Renal pelvis (tissue), 4 donors: ENCODE data around the gene RASD1. TPM values are rescaled to one million over a fixed set of nuclear protein-coding genes. Genes with fewer than 3 reads are reported as not detected.
"Not testable (repeated sequence)": the region's sequence is repeated elsewhere in the genome, so short reads cannot be mapped to it uniquely, and the experiment has no call there.

Experiments used
- DNase-seq: peaks from one replicate; pipeline ENCODE4 v3.0.0-alpha.2; 2013
- polyA plus RNA-seq, 3 donors: library from polyadenylated mRNA; unstranded; fragments of 120-200 nt; gene quantifications; one replicate each; pipeline ENCODE4 v1.2.1, GENCODE V29; 2013; ENCODE audit not compliant: insufficient read length in 3 of 3

Gene RASD1
- polyA plus RNA-seq, 3 donors, result 0.92 to 1.2 (median 0.94) TPM

GRCh38 chr17:17476865-17477467 is 19.2 kb downstream of the RASD1 start, which contains the start of gene MED9:
TSS of gene MED9 (plus strand) at chr17:17477000. CDS start at chr17:17477042, 42 bp downstream.
- DNase-seq, result peak; percentile 91

- no peak for DNase-seq
These were observed 21.9 kb downstream of the RASD1 start for GRCh38 chr17:17474341-17474740.

- no peak for DNase-seq
These were observed 23.8 kb downstream of the RASD1 start for GRCh38 chr17:17472333-17472920.

GRCh38 chr17:17469996-17470395 is 26.2 kb downstream of the RASD1 start:
- no peak for DNase-seq

- DNase-seq, result no peak
These were observed 26.8 kb downstream of the RASD1 start for GRCh38 chr17:17469358-17469757.

GRCh38 chr17:17468217-17469010 is 27.8 kb downstream of the RASD1 start:
- no peak for DNase-seq

- DNase-seq, result no peak
These were observed 28.5 kb downstream of the RASD1 start for GRCh38 chr17:17467720-17468119.

GRCh38 chr17:17467016-17467415 is 29.2 kb downstream of the RASD1 start:
- no peak for DNase-seq

GRCh38 chr17:17466511-17466910 is 29.7 kb downstream of the RASD1 start:
- no peak for DNase-seq

- not testable (repeated sequence) for DNase-seq
These were observed 30.3 kb downstream of the RASD1 start for GRCh38 chr17:17465878-17466277.

GRCh38 chr17:17463821-17464220 is 32.4 kb downstream of the RASD1 start:
- DNase-seq, result no peak

GRCh38 chr17:17462048-17462824 is 34.0 kb downstream of the RASD1 start:
- DNase-seq, result no peak

- DNase-seq, result no peak
These were observed 36.2 kb downstream of the RASD1 start for GRCh38 chr17:17460038-17460437.

GRCh38 chr17:17457680-17458079 is 38.5 kb downstream of the RASD1 start:
- DNase-seq, result no peak

- no peak for DNase-seq
These were observed 39.9 kb downstream of the RASD1 start for GRCh38 chr17:17456251-17456650.

GRCh38 chr17:17455173-17455572 is 41.0 kb downstream of the RASD1 start:
- no peak for DNase-seq

GRCh38 chr17:17454700-17455099 is 41.5 kb downstream of the RASD1 start:
- not testable (repeated sequence) for DNase-seq

GRCh38 chr17:17454276-17454675 is 41.9 kb downstream of the RASD1 start:
- no peak for DNase-seq

GRCh38 chr17:17453088-17453487 is 43.1 kb downstream of the RASD1 start:
- DNase-seq, result no peak

- no peak for DNase-seq
These were observed 47.5 kb downstream of the RASD1 start for GRCh38 chr17:17448723-17449122.

GRCh38 chr17:17448076-17448475 is 48.1 kb downstream of the RASD1 start:
- DNase-seq, result no peak

GRCh38 chr17:17447264-17447663 is 48.9 kb downstream of the RASD1 start:
- DNase-seq, result no peak
